ENCODE results near the gene CBX2.

DNA sequence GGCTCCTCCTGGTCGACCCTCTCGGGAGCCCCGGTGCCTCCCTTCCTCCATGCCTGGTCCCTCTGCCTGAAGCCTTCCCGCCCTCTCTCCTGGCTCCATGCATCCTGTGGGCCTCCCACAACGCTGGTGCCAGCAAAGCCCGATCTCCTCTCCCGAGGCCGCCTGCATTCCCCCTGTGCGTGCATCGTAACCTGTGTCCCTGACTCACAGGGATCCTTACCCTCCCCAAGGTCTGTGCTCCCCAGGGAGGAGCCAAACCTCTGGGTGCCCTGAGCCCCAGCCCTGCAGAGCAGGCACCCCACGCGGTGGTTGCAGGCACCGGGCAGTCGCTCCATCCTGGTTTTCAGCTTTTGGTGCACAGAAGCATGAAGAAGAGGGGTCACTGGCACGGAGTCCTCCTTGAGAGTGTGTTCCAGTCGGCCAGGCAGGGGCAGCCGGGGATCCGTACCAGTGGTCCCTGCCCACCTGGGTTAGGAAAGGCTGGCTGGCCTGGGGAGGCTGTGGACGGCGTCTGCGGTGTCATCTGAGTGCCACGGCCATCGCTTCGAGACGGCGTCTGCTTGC, 49.0 kb upstream of the CBX2 start:
- TF ChIP-seq, protein P1, sequence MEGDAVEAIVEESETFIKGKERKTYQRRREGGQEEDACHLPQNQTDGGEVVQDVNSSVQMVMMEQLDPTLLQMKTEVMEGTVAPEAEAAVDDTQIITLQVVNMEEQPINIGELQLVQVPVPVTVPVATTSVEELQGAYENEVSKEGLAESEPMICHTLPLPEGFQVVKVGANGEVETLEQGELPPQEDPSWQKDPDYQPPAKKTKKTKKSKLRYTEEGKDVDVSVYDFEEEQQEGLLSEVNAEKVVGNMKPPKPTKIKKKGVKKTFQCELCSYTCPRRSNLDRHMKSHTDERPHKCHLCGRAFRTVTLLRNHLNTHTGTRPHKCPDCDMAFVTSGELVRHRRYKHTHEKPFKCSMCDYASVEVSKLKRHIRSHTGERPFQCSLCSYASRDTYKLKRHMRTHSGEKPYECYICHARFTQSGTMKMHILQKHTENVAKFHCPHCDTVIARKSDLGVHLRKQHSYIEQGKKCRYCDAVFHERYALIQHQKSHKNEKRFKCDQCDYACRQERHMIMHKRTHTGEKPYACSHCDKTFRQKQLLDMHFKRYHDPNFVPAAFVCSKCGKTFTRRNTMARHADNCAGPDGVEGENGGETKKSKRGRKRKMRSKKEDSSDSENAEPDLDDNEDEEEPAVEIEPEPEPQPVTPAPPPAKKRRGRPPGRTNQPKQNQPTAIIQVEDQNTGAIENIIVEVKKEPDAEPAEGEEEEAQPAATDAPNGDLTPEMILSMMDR (IDR thresholded peaks at IDR 0.05) = no peak
- TF ChIP-seq EZH2phosphoT487 (IDR thresholded peaks at IDR 0.05) = no peak
- TF ChIP-seq EZH2 (IDR thresholded peaks at IDR 0.05) = no peak
